ENCODE measurements around the gene NPEPPS.
"Not testable (repeated sequence)": the region's sequence is repeated elsewhere in the genome, so short reads cannot be mapped to it uniquely, and the experiment has no call there.

NPEPPS gene

DNA sequence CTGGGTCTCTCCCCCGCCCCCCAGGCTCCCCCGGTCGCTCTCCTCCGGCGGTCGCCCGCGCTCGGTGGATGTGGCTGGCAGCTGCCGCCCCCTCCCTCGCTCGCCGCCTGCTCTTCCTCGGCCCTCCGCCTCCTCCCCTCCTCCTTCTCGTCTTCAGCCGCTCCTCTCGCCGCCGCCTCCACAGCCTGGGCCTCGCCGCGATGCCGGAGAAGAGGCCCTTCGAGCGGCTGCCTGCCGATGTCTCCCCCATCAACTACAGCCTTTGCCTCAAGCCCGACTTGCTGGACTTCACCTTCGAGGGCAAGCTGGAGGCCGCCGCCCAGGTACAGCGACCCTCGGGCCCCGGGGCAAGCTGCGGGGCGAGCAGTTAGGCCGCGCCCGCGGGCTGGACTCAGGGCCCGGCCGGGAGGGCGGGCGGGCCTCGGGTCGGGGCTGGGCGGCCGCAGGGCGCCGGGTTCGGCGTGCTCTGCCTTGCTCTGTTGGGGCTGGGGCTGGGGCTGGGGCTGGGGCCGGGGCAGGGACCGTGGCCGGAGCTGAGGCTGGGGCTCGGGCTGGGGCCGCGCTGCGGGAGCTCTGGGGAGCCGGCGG, 419 bp downstream of the NPEPPS start:
- H3K9ac ChIP-seq (ENCODE audit: low read depth, low read length), result peak overlapping the region; percentile 82
- not testable (repeated sequence) for H3K9me3 ChIP-seq (ENCODE audit: control insufficient read depth, insufficient read depth, low read length); H3K36me3 ChIP-seq (ENCODE audit: insufficient read depth, low read length); H3K4me1 ChIP-seq (ENCODE audit: insufficient read depth, low read length)

- not testable (repeated sequence) for H3K9ac ChIP-seq (ENCODE audit: low read depth, low read length); H3K9me3 ChIP-seq (ENCODE audit: control insufficient read depth, insufficient read depth, low read length); H3K4me1 ChIP-seq (ENCODE audit: insufficient read depth, low read length); H3K36me3 ChIP-seq (ENCODE audit: insufficient read depth, low read length)
Observed at GRCh38 chr17:47539085-47539484, 8.2 kb downstream of the NPEPPS start.

GRCh38 chr17:47541676-47542075, 10.8 kb downstream of the NPEPPS start:
- not testable (repeated sequence) for H3K9ac ChIP-seq (ENCODE audit: low read depth, low read length); H3K4me1 ChIP-seq (ENCODE audit: insufficient read depth, low read length); H3K36me3 ChIP-seq (ENCODE audit: insufficient read depth, low read length); H3K9me3 ChIP-seq (ENCODE audit: control insufficient read depth, insufficient read depth, low read length)

DNA sequence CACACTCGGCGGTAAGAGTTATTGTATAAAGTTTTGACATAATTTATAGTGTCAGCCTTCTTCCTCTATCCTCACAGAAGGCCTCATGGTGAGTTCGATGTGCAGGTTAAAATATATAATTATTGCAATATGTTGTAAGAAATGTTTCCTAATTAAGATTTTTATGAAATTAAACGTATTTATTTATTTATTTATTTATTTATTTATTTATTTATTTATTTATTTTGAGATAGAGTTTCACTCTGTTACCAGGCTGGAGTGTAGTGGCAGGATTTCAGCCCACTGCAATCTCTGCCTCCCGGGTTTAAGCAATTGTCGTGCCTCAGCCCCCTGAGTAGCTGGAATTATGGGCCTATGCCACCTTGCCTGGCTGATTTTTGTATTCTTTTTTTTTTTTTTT, 13.4 kb downstream of the NPEPPS start:
- not testable (repeated sequence) for H3K36me3 ChIP-seq (ENCODE audit: insufficient read depth, low read length); H3K9me3 ChIP-seq (ENCODE audit: control insufficient read depth, insufficient read depth, low read length); H3K9ac ChIP-seq (ENCODE audit: low read depth, low read length); H3K4me1 ChIP-seq (ENCODE audit: insufficient read depth, low read length)

- H3K9me3 ChIP-seq (ENCODE audit: control insufficient read depth, insufficient read depth, low read length); H3K4me1 ChIP-seq (ENCODE audit: insufficient read depth, low read length); H3K9ac ChIP-seq (ENCODE audit: low read depth, low read length); H3K36me3 ChIP-seq (ENCODE audit: insufficient read depth, low read length): not testable (repeated sequence)
Observed at GRCh38 chr17:47554733-47555132, 23.8 kb downstream of the NPEPPS start.

- H3K9ac ChIP-seq (ENCODE audit: low read depth, low read length); H3K9me3 ChIP-seq (ENCODE audit: control insufficient read depth, insufficient read depth, low read length); H3K4me1 ChIP-seq (ENCODE audit: insufficient read depth, low read length); H3K36me3 ChIP-seq (ENCODE audit: insufficient read depth, low read length): not testable (repeated sequence)
Observed at GRCh38 chr17:47556108-47556507, 25.2 kb downstream of the NPEPPS start.

DNA sequence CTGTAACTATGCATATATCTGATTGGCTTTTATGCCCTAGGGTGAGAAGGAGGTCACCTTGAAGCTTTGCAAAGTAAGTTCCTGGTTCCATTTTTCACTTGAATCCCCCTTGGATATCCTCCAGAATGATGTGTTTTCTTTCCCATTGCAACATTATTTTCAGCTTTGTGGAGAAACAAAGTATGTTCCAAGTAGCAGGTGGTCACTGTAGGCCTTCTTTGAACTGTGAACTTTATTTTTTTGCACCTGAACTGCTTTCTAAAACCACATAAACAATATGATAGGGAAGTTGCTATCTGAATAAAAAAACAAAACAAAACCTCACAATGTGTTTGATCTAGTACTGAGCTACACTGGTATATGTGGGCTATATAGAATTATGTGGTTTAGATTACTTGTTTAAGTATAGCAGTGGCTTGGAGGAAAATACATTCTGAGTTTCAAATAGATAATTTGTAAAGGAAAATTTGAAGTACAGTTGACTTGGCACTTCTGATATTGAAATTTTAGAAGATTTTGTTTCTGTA, 29.7 kb downstream of the NPEPPS start:
- H3K36me3 ChIP-seq (ENCODE audit: insufficient read depth, low read length); H3K9me3 ChIP-seq (ENCODE audit: control insufficient read depth, insufficient read depth, low read length); H3K9ac ChIP-seq (ENCODE audit: low read depth, low read length); H3K4me1 ChIP-seq (ENCODE audit: insufficient read depth, low read length): not testable (repeated sequence)

- H3K9me3 ChIP-seq (ENCODE audit: control insufficient read depth, insufficient read depth, low read length); H3K36me3 ChIP-seq (ENCODE audit: insufficient read depth, low read length); H3K4me1 ChIP-seq (ENCODE audit: insufficient read depth, low read length); H3K9ac ChIP-seq (ENCODE audit: low read depth, low read length): not testable (repeated sequence)
Observed at GRCh38 chr17:47561698-47562405, 30.9 kb downstream of the NPEPPS start.

- H3K9ac ChIP-seq (ENCODE audit: low read depth, low read length); H3K9me3 ChIP-seq (ENCODE audit: control insufficient read depth, insufficient read depth, low read length); H3K36me3 ChIP-seq (ENCODE audit: insufficient read depth, low read length); H3K4me1 ChIP-seq (ENCODE audit: insufficient read depth, low read length): not testable (repeated sequence)
Observed at GRCh38 chr17:47562406-47562705, 31.4 kb downstream of the NPEPPS start.

DNA sequence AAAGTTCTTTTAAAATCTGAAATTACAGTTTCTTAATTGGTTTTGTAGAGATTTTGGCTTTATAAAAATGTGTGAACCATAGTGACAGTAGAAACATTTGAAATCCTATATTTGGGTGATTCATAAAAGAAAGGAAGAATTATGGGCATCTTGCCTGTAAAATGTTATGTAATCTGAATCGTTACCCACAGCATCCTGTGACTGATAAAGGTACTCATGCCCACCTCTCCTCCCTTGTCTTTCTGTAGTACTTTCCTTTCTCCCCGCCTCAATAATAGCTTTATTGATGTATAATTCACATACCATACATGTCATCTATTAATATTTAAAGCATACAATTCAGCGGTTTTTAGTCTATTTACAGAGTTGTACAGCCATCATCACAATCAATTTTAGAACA, 36.4 kb downstream of the NPEPPS start:
- H3K9me3 ChIP-seq (ENCODE audit: control insufficient read depth, insufficient read depth, low read length); H3K9ac ChIP-seq (ENCODE audit: low read depth, low read length); H3K36me3 ChIP-seq (ENCODE audit: insufficient read depth, low read length); H3K4me1 ChIP-seq (ENCODE audit: insufficient read depth, low read length): not testable (repeated sequence)

GRCh38 chr17:47572561-47572960, 41.7 kb downstream of the NPEPPS start:
- not testable (repeated sequence) for H3K9me3 ChIP-seq (ENCODE audit: control insufficient read depth, insufficient read depth, low read length); H3K9ac ChIP-seq (ENCODE audit: low read depth, low read length); H3K36me3 ChIP-seq (ENCODE audit: insufficient read depth, low read length); H3K4me1 ChIP-seq (ENCODE audit: insufficient read depth, low read length)

- not testable (repeated sequence) for H3K4me1 ChIP-seq (ENCODE audit: insufficient read depth, low read length); H3K9me3 ChIP-seq (ENCODE audit: control insufficient read depth, insufficient read depth, low read length); H3K9ac ChIP-seq (ENCODE audit: low read depth, low read length); H3K36me3 ChIP-seq (ENCODE audit: insufficient read depth, low read length)
Observed at GRCh38 chr17:47582416-47582815, 51.5 kb downstream of the NPEPPS start.

DNA sequence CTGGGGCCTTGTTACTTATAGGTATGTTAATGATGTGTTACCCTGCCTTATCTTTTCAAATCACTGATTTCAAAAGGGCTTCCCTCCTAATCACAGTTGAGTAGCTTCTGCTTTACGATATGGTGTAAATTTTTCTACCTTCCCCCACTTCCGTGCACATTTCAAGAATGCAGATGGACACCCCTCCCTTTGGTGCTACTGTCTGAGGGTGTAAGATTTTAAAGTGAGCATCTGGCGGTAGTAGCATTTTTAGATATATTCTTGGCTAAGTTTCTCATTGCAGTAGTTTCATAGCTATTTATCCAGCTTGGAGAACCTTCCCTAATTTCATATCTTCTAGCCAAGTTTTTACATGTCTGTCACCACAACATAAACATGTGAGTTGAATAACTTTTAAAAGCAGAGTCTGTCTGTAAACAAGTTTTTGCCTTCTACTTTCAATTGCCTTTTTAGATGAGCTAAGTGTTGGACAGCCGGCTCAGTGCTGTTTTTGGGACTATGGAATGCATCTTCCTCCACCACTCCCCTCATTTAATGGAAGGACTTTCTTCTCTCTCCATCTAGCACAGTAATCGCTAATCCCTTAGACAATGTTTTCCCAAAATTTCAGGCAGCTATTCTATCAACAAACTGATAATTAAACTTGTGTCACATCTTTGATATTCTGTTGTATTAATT, 55.6 kb downstream of the NPEPPS start:
- H3K4me1 ChIP-seq (ENCODE audit: insufficient read depth, low read length); H3K9ac ChIP-seq (ENCODE audit: low read depth, low read length); H3K36me3 ChIP-seq (ENCODE audit: insufficient read depth, low read length); H3K9me3 ChIP-seq (ENCODE audit: control insufficient read depth, insufficient read depth, low read length): not testable (repeated sequence)

- not testable (repeated sequence) for H3K9ac ChIP-seq (ENCODE audit: low read depth, low read length); H3K9me3 ChIP-seq (ENCODE audit: control insufficient read depth, insufficient read depth, low read length); H3K4me1 ChIP-seq (ENCODE audit: insufficient read depth, low read length)
- H3K36me3 ChIP-seq (ENCODE audit: insufficient read depth, low read length), result peaks cover 10% of the 10 kb centered on the region
Observed at GRCh38 chr17:47593522-47593921, 62.6 kb downstream of the NPEPPS start.

- Histone ChIP-seq H3K9ac (ENCODE audit: low read depth, low read length) (no peak overlapping the region), H3K4me1 (ENCODE audit: insufficient read depth, low read length) (no peaks in the 10 kb centered on the region), H3K36me3 (ENCODE audit: insufficient read depth, low read length) (peaks cover 40% of the 10 kb centered on the region), H3K9me3 (ENCODE audit: control insufficient read depth, insufficient read depth, low read length) (no peaks in the 10 kb centered on the region)
Observed at GRCh38 chr17:47603830-47604597, 73.1 kb downstream of the NPEPPS start.
